ENCODE results near the gene LPIN2.
"Not testable (repeated sequence)": the region's sequence is repeated elsewhere in the genome, so short reads cannot be mapped to it uniquely, and the experiment has no call there.

Gene LPIN2, protein sequence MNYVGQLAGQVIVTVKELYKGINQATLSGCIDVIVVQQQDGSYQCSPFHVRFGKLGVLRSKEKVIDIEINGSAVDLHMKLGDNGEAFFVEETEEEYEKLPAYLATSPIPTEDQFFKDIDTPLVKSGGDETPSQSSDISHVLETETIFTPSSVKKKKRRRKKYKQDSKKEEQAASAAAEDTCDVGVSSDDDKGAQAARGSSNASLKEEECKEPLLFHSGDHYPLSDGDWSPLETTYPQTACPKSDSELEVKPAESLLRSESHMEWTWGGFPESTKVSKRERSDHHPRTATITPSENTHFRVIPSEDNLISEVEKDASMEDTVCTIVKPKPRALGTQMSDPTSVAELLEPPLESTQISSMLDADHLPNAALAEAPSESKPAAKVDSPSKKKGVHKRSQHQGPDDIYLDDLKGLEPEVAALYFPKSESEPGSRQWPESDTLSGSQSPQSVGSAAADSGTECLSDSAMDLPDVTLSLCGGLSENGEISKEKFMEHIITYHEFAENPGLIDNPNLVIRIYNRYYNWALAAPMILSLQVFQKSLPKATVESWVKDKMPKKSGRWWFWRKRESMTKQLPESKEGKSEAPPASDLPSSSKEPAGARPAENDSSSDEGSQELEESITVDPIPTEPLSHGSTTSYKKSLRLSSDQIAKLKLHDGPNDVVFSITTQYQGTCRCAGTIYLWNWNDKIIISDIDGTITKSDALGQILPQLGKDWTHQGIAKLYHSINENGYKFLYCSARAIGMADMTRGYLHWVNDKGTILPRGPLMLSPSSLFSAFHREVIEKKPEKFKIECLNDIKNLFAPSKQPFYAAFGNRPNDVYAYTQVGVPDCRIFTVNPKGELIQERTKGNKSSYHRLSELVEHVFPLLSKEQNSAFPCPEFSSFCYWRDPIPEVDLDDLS

DNA sequence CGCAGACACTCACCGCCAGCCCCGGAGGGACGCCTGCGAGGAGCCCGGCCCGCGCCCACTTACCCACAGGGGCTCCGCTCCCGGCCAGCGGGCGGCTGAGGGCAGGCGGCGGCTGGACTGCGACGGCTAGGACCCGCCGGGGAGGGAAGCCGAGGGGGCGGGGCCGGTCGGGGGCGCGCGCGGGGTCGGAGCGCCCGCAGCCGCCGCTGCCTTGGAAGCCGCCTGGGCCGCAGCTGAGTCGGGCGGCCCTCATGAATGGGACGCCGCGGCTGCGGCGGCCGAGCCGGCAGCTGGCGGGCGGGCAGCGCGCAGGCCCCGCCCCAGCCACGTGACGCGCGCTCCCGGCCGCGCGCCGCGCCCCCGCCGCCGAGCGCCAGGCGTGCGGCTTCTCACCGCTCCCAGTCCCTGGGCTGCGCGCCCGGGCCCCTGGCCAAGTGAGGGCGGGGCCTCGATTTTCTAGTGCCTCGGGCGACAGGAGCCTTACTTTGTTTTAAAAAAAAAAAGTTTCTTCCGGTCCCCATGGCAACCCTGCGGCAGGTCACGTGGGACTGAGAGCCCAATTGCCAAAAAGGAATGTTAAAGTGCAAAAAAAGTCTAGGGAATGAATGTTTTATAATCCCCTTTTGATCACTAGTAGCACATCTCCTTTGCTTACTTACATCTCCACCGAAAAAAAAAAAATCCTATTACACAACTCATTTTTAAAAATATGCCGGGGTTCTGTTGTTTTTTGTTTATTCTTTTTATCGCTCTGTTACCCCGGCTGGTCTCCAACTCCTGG lies at the start of gene LPIN2:
Gene LPIN2, minus strand, starts transcription at position 121 of the 781 bp plus-strand sequence. CDS start 52,304 bp downstream, outside the sequence.
- FAIRE-seq = no peak

DNA sequence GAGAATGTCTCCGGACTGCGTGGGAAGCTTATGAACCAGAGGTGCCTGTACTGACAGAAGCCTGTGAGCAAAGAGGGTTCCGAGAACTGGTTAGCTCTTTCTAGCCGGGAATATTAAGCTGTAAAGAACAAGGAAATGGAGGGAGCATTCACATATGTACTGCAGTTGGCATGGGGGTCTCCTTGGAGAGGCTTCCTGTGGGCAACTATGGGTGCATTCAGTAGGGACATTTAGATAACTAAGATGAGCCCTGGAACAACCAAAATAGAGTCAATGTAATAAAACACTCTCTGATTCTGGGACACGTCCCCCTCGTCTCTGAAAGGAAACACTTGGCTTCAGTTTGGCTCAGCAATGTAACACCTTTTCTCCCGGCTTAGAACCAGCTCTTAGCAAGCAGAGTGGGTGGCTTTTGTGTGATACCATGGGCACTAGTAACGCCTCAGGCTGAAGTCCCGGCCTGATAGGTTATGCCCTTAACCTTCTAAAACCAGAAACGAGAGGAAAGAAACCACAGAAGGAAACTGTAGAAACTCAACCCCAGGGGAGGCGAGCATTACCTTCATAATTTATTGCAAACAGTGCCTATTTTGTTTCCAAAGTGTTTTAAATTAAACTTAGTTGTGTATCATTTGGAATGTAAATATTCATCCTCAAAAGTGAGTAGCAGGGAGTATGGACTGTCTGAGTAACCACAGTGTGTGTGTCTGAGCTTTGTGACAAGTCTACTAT lies 48.8 kb upstream of the LPIN2 start:
- FAIRE-seq = no peak

DNA sequence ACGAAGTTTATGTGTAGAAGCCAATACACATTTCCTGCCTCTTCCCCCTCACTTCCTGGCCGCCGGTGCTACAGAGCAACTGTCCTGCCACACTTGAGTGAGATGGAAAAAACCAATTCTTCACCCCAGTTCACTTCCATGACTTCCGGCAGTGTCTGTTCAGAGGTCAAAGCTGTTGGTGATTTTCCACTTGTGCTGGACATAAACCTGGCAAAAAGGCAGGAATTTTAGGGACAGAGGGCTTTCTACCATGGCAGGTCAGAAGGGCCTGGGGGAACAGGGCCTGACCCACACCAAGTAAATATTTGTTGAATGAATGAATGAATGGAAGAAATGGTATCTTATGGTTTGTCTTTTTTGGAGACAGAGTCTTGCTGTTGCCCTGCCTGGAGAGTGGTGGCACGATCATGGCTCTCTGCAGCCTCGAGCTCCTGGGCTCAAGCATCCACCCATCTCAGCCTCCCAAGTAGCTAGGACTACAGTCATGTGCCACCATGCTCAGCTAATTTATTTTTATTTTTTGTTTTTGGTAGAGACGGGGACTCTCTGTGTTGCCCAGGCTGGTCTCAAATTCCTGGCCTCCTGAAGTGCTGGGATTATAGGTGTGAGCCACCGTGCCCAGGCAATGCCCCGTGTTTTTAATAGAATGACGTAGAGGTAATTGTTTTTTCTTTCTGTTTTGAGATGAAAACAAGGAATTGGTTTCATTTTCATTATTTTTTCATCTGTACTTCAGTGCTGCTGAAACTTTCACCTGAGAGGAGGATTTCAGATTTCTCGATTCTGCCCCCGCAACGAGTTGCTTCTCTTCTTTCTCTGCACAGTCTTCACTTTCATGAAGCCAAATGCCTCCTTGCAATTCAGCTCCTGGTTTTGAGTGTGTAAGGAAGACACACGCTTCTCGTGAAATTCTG lies 48.0 kb upstream of the LPIN2 start:
- FAIRE-seq = no peak

DNA sequence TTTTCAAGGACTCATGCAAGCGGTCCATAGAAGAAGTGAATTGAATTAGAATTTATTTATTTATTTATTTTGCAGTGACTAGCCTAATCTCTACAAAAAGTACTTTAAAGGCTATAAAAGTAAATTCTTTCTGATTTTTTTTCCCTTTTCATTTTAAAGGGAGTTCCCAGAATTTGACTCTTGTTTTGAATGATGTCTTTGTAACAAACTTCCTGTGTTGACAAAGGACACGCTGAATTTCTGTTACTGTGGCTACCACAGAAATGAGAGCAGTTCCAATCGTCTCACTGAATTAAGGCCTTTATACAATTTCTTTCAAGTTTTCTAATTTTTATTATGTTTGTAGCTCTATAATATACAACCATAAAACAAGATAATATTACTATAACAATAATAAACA lies 46.3 kb upstream of the LPIN2 start:
- no peak for FAIRE-seq

DNA sequence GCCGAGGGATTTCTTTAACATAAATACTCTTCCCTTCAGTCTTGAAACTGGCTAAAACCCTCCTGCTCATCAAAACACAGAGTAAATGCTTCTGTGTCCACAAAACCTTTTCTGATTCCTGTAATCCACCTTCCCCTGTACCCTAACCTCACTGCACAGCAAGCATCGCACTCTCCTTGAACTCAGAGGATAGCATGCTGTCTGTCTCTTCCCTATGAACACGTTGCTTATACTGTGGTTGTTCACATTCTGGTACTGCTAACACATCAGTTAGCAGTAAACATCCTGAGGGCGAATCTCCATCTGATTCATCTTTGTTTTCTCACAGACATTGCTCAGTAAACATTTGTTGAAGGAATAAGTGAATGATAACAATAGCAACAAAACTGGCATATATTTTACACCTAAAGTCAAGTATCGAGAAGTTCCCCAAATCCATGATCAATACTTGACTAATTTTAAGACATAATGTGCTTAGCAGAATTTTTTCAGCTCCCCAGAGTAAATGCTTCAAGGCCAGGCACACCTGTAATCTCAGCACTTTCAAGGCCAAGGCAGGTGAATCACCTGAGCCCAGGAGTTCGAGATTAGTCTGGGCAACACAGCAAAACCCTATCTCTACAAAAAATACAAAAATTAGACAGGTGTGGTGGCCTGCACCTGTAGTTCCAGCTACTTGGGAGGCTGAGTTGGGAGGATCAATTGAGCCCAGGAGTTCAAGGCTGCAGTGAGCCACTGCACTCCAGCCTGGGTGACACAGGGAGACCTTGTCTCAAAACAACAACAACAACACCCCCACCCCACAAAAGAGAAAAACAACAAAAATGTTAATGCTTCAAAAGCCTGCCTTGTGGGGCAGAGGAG lies 45.6 kb upstream of the LPIN2 start:
- FAIRE-seq = no peak

DNA sequence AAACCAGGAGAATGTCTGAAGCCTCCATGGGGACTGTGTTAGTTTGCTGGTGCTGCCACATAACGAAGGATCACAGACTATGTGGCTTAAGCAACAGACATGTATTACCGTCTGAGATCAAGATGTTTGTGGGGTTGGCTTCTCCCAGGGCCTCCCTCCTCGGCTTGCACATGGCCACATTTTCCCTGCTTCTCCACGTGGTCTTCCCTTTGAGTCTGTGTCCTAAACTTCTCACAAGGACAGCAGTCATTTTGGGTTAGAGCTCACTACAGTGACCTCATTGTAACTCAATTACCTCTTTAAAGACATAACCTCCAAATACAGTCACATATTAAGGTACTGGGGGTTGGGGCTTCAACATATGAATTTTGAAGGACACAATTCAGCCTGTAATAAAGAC lies 44.6 kb upstream of the LPIN2 start:
- no peak for FAIRE-seq

DNA sequence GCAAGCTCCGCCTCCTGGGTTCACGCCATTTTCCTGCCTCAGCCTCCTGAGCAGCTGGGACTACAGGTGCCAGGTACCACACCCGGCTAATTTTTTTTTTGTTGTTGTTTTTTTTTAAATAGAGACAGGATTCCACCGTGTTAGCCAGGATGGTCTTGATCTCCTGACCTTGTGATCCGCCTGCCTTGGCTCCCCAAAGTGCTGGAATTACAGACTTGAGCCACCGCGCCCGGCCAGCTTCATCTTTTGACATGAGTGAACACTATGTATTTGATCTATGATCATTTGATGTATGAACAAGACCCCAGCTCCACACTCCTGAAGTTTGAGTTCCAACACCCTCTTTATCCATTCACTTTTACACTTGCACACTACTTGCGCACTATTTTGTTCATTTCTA lies 43.4 kb upstream of the LPIN2 start:
- no peak for FAIRE-seq

DNA sequence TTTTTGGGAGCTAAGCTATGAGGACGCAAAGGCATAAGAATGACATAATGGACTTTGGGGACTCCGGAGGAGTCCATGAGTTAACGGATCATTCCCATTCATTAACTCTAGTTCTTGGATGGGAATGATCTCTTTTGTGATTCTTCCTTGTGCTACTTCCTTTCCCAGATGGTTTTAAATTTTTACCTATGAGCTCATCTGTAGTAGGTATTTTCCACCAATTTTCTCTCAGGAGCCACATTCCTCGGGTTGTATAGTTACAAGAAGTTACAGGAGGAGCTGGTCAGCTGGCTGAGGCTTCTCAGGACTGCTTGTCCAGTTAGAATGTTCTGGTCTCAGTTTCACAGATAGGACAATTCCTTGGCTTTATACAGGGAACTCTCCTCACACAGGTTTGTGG lies 42.9 kb upstream of the LPIN2 start:
- no peak for FAIRE-seq

DNA sequence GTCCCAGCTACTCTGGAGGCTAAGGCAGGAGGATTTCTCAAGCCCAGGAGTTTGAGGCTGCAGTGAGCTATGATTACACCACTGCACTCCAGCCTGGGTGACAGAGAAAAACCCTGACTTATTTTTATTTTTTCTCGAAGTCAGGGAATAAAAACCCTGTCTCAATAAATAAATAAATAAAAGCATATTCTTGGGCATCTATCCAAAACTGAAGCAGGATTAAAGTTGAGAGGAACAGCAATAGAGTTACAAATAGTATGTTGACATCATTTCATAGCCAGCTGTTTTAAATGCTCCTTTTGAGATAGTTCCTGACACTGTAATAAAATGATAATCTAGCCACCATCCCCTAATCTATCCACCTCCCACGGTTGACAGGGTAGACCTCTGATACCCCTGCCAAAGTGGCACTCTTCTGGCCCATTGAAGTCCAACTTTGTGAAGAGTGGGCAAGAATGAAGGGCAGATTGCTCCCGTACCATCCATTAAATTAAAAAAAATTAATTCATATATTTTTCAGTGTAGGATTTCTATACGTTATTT lies 42.3 kb upstream of the LPIN2 start:
- no peak for FAIRE-seq

DNA sequence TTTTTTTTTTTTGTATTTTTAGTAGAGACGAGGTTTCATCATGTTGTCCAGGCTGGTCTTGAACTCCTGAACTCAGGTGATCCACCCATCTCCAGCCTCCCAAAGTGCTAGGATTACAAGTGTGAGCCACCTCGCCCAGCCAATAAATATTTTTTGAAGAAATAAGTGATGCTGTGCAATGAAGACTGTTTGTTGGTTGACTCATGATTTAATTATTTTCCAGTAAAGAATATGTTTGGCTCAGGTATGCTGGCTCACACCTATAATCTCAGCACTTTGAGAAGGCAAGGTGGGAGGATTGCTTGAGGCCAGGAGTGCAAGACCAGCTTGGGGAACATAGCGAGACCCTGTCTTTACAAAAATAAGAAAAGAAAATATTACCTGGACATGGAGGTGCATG lies 41.8 kb upstream of the LPIN2 start:
- no peak for FAIRE-seq

DNA sequence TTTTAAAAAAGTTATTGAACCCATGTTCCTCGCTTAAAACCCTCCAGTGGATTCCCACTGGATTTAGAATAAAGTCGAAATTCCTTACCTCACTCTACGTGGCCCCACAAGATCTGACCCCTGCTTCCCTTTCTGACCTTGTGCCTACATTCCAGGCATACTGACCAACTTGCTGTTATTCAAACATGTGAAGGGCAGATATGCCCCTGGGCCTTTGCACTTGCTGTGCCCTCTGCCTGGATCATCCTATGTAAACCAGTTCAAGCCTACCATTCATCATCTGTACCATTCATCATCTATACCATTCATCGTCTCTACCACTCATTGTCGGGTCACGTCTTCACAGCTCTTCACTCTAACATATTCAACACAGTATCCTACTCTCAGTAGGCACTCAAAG lies 41.3 kb upstream of the LPIN2 start:
- no peak for FAIRE-seq

DNA sequence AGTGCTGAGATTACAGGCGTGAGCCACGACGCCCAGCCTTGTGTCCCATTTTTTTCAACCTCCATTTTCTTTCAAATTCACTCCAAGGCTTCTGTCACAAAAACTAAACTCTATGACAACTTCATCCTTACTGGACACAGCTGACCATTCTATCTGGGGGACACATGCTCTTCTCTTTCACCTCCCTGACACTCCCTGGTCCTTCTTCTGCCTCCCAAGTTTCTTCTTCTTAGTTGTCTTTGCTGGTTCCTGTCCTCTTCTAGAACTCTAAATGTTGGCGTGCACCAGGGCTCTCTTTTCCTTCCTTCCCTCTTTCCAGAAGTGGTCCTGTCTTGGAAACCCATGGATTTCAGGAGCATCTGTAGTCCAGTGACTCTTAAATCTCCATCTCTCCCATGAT lies 40.1 kb upstream of the LPIN2 start:
- no peak for FAIRE-seq

DNA sequence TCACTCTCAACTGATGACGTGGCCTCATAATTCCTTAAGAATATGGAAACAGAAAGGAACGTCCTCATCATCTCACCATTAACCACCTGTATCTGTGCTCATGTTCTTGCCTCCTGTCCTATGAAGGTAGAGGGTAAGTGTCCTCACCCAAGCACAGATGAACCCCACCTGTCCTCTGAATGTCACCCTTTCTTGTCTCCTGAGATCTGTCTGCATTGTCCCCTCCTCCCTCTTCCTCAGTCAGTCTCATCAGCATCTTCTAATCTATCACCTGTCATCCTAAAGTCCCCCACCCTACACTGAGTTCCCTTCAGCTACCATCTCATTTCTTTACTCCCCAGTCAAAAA lies 39.4 kb upstream of the LPIN2 start:
- no peak for FAIRE-seq

DNA sequence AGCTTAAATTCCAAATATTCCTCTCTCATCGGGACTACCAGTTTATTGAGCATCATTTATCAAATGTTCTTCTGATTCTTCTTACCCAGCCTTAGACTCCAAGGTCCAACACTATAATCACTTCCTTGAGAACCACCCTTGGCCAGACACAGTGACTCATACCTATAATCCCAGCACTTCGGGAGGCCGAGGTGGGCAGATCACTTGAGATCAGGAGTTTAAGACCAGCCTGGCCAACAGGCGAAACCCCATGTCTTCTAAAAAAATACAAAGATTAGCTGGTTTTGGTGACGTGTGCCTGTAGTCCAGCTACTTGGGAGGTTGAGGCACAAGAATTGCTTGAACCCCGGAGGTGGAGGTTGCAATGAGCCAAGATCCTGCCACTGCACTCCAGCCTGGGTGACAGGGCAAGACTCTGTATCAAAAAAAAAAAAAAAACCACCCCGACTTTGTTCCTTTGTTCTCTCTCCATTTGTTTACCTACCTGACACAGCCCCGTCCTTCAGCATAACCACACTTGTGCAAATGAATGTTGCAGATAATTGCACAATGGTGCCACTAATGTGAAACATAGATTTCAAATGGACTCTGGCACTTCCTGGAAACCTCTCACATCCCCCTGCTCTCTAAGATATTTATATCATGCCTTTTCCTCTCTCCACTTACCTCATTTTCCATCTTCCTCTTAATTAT lies 38.9 kb upstream of the LPIN2 start:
- FAIRE-seq = no peak

DNA sequence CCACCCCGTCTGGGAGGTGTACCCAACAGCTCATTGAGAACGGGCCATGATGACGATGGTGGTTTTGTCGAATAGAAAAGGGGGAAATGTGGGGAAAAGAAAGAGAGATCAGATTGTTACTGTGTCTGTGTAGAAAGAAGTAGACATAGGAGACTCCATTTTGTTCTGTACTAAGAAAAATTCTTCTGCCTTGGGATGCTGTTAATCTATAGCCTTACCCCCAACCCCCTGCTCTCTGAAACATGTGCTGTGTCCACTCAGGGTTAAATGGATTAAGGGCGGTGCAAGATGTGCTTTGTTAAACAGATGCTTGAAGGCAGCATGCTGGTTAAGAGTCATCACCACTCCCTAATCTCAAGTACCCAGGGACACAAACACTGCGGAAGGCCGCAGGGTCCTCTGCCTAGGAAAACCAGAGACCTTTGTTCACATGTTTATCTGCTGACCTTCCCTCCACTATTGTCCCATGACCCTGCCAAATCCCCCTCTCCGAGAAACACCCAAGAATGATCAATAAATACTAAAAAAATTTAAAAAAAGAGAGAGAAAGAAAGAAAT lies 37.0 kb upstream of the LPIN2 start:
- FAIRE-seq = not testable (repeated sequence)

DNA sequence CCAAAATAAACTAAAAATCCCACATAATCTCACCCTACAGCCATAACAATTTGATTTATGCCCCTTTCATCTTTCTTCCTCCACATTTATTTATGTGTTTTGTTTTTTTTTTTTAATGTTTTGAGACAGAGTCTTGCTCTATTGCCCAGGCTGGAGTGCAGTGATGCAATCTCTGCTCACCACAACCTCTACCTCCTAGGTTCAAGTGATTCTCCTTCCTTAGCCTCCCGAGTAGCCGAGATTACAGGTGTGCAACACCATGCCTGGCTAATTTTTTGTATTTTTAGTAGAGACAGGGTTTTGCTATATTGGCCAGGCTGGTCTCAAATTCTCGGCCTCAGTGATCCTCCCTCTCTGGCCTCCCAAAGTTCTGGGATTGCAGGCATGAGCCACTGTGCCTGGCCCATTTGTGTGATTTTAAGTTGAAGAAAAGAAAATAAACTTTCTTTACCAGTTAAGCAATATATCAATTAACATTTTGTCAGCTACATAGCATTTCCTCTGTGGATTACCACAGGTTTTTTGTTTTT lies 35.9 kb upstream of the LPIN2 start:
- no peak for FAIRE-seq

DNA sequence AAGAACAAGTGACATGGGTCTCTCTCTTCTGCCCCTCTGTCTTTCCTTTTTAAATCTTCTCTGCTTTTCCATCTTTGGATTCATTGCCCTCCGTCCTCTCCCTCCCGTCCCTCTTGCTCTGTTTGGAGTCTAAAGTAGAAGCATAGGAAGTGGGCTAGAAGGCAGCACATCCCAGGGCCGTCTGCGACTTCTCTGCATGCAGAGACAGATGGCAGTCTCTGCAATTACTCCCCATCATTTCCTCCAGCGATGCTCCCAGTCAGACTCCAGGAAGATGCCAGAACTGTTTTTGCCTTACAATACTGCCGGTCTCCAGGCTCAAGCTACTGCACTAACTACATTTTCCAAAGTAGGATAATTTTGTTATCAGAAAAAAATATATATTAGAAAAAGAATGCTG lies 35.2 kb upstream of the LPIN2 start:
- FAIRE-seq = no peak

DNA sequence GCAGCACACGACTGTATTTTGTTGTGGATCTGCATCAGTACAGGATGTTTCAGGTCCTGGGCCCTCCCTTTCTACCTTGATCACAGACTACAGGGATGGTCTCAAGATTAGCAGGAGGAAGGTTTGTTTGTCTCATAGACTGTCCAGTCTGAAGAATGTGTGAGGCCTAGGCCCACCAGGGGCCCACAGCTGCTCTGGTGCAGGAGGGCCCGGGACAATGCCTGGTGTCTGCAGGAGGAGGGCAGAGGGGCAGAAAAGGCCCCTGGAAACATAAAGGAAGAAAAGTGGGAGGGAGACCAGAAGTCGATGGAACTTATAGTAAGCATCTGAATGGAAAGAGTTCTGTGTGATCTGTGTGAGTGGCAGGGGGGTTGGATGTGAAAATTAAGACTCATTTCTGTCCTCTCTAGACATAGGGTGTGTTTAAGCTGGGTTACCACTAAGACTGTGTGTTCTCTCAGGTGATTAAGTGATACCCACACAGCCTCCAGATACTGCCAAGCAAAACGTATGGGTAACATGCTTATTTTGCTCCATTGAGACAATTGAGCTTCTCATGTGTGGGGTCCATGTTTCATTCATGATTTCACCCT lies 33.4 kb upstream of the LPIN2 start:
- FAIRE-seq = no peak

All from TTC549 (cell line).